Activated T-cell treated with anti-CD3 and anti-CD28 coated beads for 4 hours (primary cell): ENCODE measurements around the gene LARGE1.

Source experiments
- DNase-seq: peaks from one replicate; pipeline ENCODE4 v3.0.0-alpha.2; 2020

The LARGE1 gene

GRCh38 chr22:33707581-33707980, 212.7 kb downstream of the LARGE1 start:
- DNase-seq, result no peak

GRCh38 chr22:33706100-33706499, 214.2 kb downstream of the LARGE1 start:
- no peak for DNase-seq

- no peak for DNase-seq
Observed at GRCh38 chr22:33699176-33699575, 221.1 kb downstream of the LARGE1 start.

GRCh38 chr22:33697640-33698039, 222.6 kb downstream of the LARGE1 start:
- DNase-seq, result no peak

GRCh38 chr22:33691057-33691630, 229.1 kb downstream of the LARGE1 start:
- no peak for DNase-seq

- DNase-seq, result no peak
Observed at GRCh38 chr22:33688903-33689302, 231.4 kb downstream of the LARGE1 start.

- DNase-seq, result no peak
Observed at GRCh38 chr22:33687464-33687863, 232.8 kb downstream of the LARGE1 start.

- DNase-seq, result no peak
Observed at GRCh38 chr22:33684087-33684486, 236.2 kb downstream of the LARGE1 start.

- no peak for DNase-seq
Observed at GRCh38 chr22:33682927-33683326, 237.3 kb downstream of the LARGE1 start.

GRCh38 chr22:33680632-33681031, 239.6 kb downstream of the LARGE1 start:
- no peak for DNase-seq

- DNase-seq, result no peak
Observed at GRCh38 chr22:33678523-33678922, 241.8 kb downstream of the LARGE1 start.

- DNase-seq, result no peak
Observed at GRCh38 chr22:33677536-33677935, 242.7 kb downstream of the LARGE1 start.

- no peak for DNase-seq
Observed at GRCh38 chr22:33674357-33674756, 245.9 kb downstream of the LARGE1 start.

GRCh38 chr22:33669746-33670145, 250.5 kb downstream of the LARGE1 start:
- no peak for DNase-seq

GRCh38 chr22:33666961-33667619, 253.2 kb downstream of the LARGE1 start:
- DNase-seq, result no peak

GRCh38 chr22:33666279-33666960, 253.9 kb downstream of the LARGE1 start:
- DNase-seq, result no peak

GRCh38 chr22:33659448-33659847, 260.8 kb downstream of the LARGE1 start:
- no peak for DNase-seq

- DNase-seq, result no peak
Observed at GRCh38 chr22:33658775-33659174, 261.5 kb downstream of the LARGE1 start.

- no peak for DNase-seq
Observed at GRCh38 chr22:33657670-33658069, 262.6 kb downstream of the LARGE1 start.

- no peak for DNase-seq
Observed at GRCh38 chr22:33656808-33657628, 263.3 kb downstream of the LARGE1 start.

GRCh38 chr22:33654173-33654895, 265.9 kb downstream of the LARGE1 start:
- no peak for DNase-seq

GRCh38 chr22:33653532-33654063, 266.7 kb downstream of the LARGE1 start:
- no peak for DNase-seq

GRCh38 chr22:33652615-33653014, 267.7 kb downstream of the LARGE1 start:
- DNase-seq, result no peak
